IMR-90 (cell line): ENCODE measurements around the gene GK. TPM values are rescaled to one million over a fixed set of nuclear protein-coding genes. Genes with fewer than 3 reads are reported as not detected.

Source experiments
- ATAC-seq: fragments of 200-7000 bp; cut with Tn5 transposase; 2 replicates; pipeline ENCODE4 v1.9.1; 2020; ENCODE audit warnings: low read depth, mild to moderate bottlenecking, moderate library complexity
- BruUV-seq: library from RNA; stranded (reverse); fragments of 400-500 nt; replicated peaks from 2 replicates; lab custom pipeline; 2021; lab: Mats Ljungman, UMichigan
- CTCF ChIA-PET: fragments of 300-600 bp; formaldehyde crosslinking; extraction: SDS; loops from one replicate; lab custom pipeline; 2021; ENCODE audit warnings: antibody characterized with exemption; lab: Yijun Ruan, JAX
- POLR2A ChIA-PET: fragments of 300-600 bp; sonication (Branson Sonifier 250); formaldehyde crosslinking; loops from one replicate; lab custom pipeline; 2022; ENCODE audit warnings: antibody characterized with exemption; ENCODE audit not compliant: unreplicated experiment; lab: Charles Lee
- DNase-seq: peaks from one replicate; pipeline ENCODE4 v3.0.0; 2013
- H2AFZ ChIP-seq: replicated peaks from 2 replicates; pipeline ENCODE3; 2013; ENCODE audit warnings: low read length, mild to moderate bottlenecking; ENCODE audit not compliant: poor library complexity
- H2AK5ac ChIP-seq: 2 replicates; pipeline ENCODE4 v1.6.1; 2013; ENCODE audit warnings: low read depth, low read length, inconsistent platforms
- H2AK9ac ChIP-seq: replicated peaks from 2 replicates; pipeline ENCODE3; 2013; ENCODE audit warnings: mild to moderate bottlenecking, low read depth, low read length, moderate library complexity; ENCODE audit not compliant: poor library complexity
- H2BK120ac ChIP-seq: 2 replicates; pipeline ENCODE4 v1.6.1; 2013; ENCODE audit warnings: low read depth, low read length, inconsistent platforms
- H2BK15ac ChIP-seq: 3 replicates; pipeline ENCODE4 v1.6.1; 2013; ENCODE audit warnings: low read depth, low read length, inconsistent platforms
- H2BK20ac ChIP-seq: 2 replicates; pipeline ENCODE4 v1.6.1; 2013; ENCODE audit warnings: low read depth, mild to moderate bottlenecking, inconsistent platforms, low read length, moderate library complexity
- H2BK5ac ChIP-seq: 2 replicates; pipeline ENCODE4 v1.6.1; 2013; ENCODE audit warnings: mild to moderate bottlenecking, low read depth, low read length, inconsistent platforms; ENCODE audit not compliant: poor library complexity, severe bottlenecking
- H3K14ac ChIP-seq: replicated peaks from 2 replicates; pipeline ENCODE4 v1.6.1; 2013; ENCODE audit warnings: low read depth, low read length, inconsistent platforms
- H3K18ac ChIP-seq: 2 replicates; pipeline ENCODE4 v1.6.1; 2013; ENCODE audit warnings: low read depth, low read length, control low read depth
- H3K23ac ChIP-seq: 2 replicates; pipeline ENCODE4 v1.6.1; 2013; ENCODE audit warnings: low read depth, low read length, inconsistent platforms
- H3K27ac ChIP-seq: 2 replicates; pipeline ENCODE4 v1.5.1; 2013; ENCODE audit warnings: mild to moderate bottlenecking, control low read depth, low read length; ENCODE audit not compliant: insufficient read depth
- H3K27me3 ChIP-seq: 2 replicates; pipeline ENCODE4 v1.6.1; 2013; ENCODE audit warnings: low read length; ENCODE audit not compliant: control insufficient read depth, insufficient read depth
- H3K36me3 ChIP-seq: 2 replicates; pipeline ENCODE4 v1.6.1; 2013; ENCODE audit warnings: low read length, mixed read lengths; ENCODE audit not compliant: control insufficient read depth, insufficient read depth
- H3K4ac ChIP-seq: 2 replicates; pipeline ENCODE4 v1.6.1; 2013; ENCODE audit warnings: low read depth, low read length, inconsistent platforms
- H3K4me1 ChIP-seq: 2 replicates; pipeline ENCODE4 v1.6.1; 2013; ENCODE audit warnings: low read length, mixed read lengths; ENCODE audit not compliant: control insufficient read depth, insufficient read depth
- H3K4me2 ChIP-seq: 2 replicates; pipeline ENCODE4 v1.6.1; 2013; ENCODE audit warnings: low read depth, mild to moderate bottlenecking, control low read depth, low read length, moderate library complexity
- H3K4me3 ChIP-seq: 2 replicates; pipeline ENCODE4 v1.5.1; 2013; ENCODE audit warnings: low read depth, mild to moderate bottlenecking, control low read depth, low read length, moderate library complexity; ENCODE audit not compliant: insufficient read depth
- H3K56ac ChIP-seq: 2 replicates; pipeline ENCODE4 v1.6.1; 2013; ENCODE audit warnings: low read length, inconsistent platforms; ENCODE audit not compliant: insufficient read depth; ENCODE audit errors: extremely low read depth
- H3K79me1 ChIP-seq, 2 experiments: 2 replicates each; pipeline ENCODE4 v1.6.1; 2013; ENCODE audit warnings: low read length in 2 of 2, inconsistent platforms in 1 of 2, low read depth in 1 of 2
- H3K9ac ChIP-seq: 2 replicates; pipeline ENCODE4 v1.6.1; 2013; ENCODE audit warnings: low read depth, low read length, control low read depth
- H3K9me1 ChIP-seq: 2 replicates; pipeline ENCODE4 v1.6.1; 2013; ENCODE audit warnings: low read length, inconsistent platforms; ENCODE audit not compliant: insufficient read depth
- H3K9me3 ChIP-seq: 2 replicates; pipeline ENCODE4 v1.6.1; 2013; ENCODE audit warnings: low read length; ENCODE audit not compliant: control insufficient read depth, insufficient read depth
- H4K20me1 ChIP-seq: 2 replicates; pipeline ENCODE4 v1.6.1; 2013; ENCODE audit warnings: low read length, inconsistent platforms; ENCODE audit not compliant: insufficient read depth
- H4K5ac ChIP-seq: 2 replicates; pipeline ENCODE4 v1.6.1; 2013; ENCODE audit warnings: mild to moderate bottlenecking, low read depth, low read length, control low read depth
- H4K8ac ChIP-seq, 2 experiments: 2 replicates each; pipeline ENCODE4 v1.6.1; 2013; ENCODE audit warnings: low read depth in 2 of 2, low read length in 2 of 2, control low read depth in 1 of 2, inconsistent platforms in 1 of 2
- H4K91ac ChIP-seq: 2 replicates; pipeline ENCODE4 v1.6.1; 2013; ENCODE audit warnings: low read depth, low read length, inconsistent platforms; ENCODE audit not compliant: insufficient read depth
- BHLHE40 ChIP-seq: fragments of 150-350 bp; IDR thresholded peaks from 2 replicates; pipeline ENCODE4 v1.6.1; 2016; ENCODE audit warnings: mild to moderate bottlenecking, low read depth, low read length
- CEBPB ChIP-seq: IDR thresholded peaks from 2 replicates; pipeline ENCODE4 v1.6.1; 2012; ENCODE audit warnings: low read depth, low read length, improper control_type of control experiment
- CHD1 ChIP-seq: IDR thresholded peaks from 2 replicates; pipeline ENCODE4 v1.6.1; 2012; ENCODE audit warnings: low read depth, low read length, improper control_type of control experiment
- CTCF ChIP-seq: conservative IDR thresholded peaks from 2 replicates; pipeline ENCODE4 v1.5.1; 2012; ENCODE audit warnings: mild to moderate bottlenecking, low read depth, low read length, improper control_type of control experiment
- ELK1 ChIP-seq: fragments of 150-350 bp; IDR thresholded peaks from 2 replicates; pipeline ENCODE4 v1.6.1; 2016; ENCODE audit warnings: low read depth, mild to moderate bottlenecking, low read length, moderate library complexity, borderline replicate concordance
- FOS ChIP-seq: fragments of 150-350 bp; IDR thresholded peaks from 2 replicates; pipeline ENCODE4 v1.6.1; 2016; ENCODE audit warnings: low read depth, low read length
- MAFK ChIP-seq: IDR thresholded peaks from 2 replicates; pipeline ENCODE4 v1.6.1; 2012; ENCODE audit warnings: low read depth, low read length, improper control_type of control experiment
- MAZ ChIP-seq: IDR thresholded peaks from 2 replicates; pipeline ENCODE4 v1.6.1; 2012; ENCODE audit warnings: low read depth, mild to moderate bottlenecking, low read length, improper control_type of control experiment, moderate library complexity, borderline replicate concordance
- MXI1 ChIP-seq: IDR thresholded peaks from 2 replicates; pipeline ENCODE4 v1.6.1; 2012; ENCODE audit warnings: low read depth, mild to moderate bottlenecking, low read length, moderate library complexity, borderline replicate concordance
- POLR2A ChIP-seq: IDR thresholded peaks from 2 replicates; pipeline ENCODE4 v1.6.1; 2012; ENCODE audit warnings: mild to moderate bottlenecking, low read depth, low read length
- RAD21 ChIP-seq: IDR thresholded peaks from 2 replicates; pipeline ENCODE4 v1.6.1; 2012; ENCODE audit warnings: low read length, improper control_type of control experiment
- RCOR1 ChIP-seq: IDR thresholded peaks from 2 replicates; pipeline ENCODE4 v1.6.1; 2012; ENCODE audit warnings: mild to moderate bottlenecking, low read length, improper control_type of control experiment; ENCODE audit not compliant: insufficient replicate concordance
- RFX5 ChIP-seq: IDR thresholded peaks from 2 replicates; pipeline ENCODE4 v1.8.0; 2012; ENCODE audit warnings: low read depth, mild to moderate bottlenecking, low read length, moderate library complexity
- SMC3 ChIP-seq: fragments of 150-350 bp; IDR thresholded peaks from 2 replicates; pipeline ENCODE4 v1.6.1; 2016; ENCODE audit warnings: low read depth, mild to moderate bottlenecking, antibody characterized with exemption, low read length, moderate library complexity
- USF2 ChIP-seq: fragments of 150-350 bp; IDR thresholded peaks from 2 replicates; pipeline ENCODE4 v1.6.1; 2017; ENCODE audit warnings: mild to moderate bottlenecking, antibody characterized with exemption, low read length, low read depth
- WGBS, 2 experiments: methylation state at CpG; one replicate each; pipeline versions ENCODE4 v1.1.5 to v1.1.7; 2013; ENCODE audit warnings: missing lambda C conversion rate in 2 of 2; ENCODE audit not compliant: insufficient read length in 1 of 2; ENCODE audit errors: extremely low coverage in 2 of 2; 5-methylcytosine and 5-hydroxymethylcytosine counted together
- dilution Hi-C: fragments of 300-500 bp; cut with HindIII; formaldehyde crosslinking; loops from one replicate; pipeline ENCODE4 v1.14.3; 2018; ENCODE audit warnings: low sequenced_read_pairs; ENCODE audit not compliant: unreplicated experiment
- in situ Hi-C: fragments of 300-500 bp; cut with MboI; formaldehyde crosslinking; loops from 3 replicates; pipeline ENCODE4 v1.14.3; 2019; ENCODE audit warnings: low sequenced_read_pairs, inconsistent platforms, mixed read lengths
- intact Hi-C: fragments of 100-400 bp; cut with micrococcal nuclease; formaldehyde crosslinking; loops from 2 replicates; pipeline ENCODE4 v1.10.0; 2022
- polyA plus RNA-seq, 3 experiments: library from polyadenylated mRNA; depleted of rRNA; stranded (reverse); fragments of >200 nt; gene quantifications; 2 replicates each; pipeline ENCODE4 v1.2.3, GENCODE V29; 2012; ENCODE audit warnings: low replicate concordance in 1 of 3
- total RNA-seq: library from RNA; depleted of rRNA; stranded (reverse); fragments of >200 nt; gene quantifications from 2 replicates; pipeline ENCODE4 v1.2.3, GENCODE V29; 2012

Gene GK
- total and polyA plus RNA-seq, 2 of the 4 experiments (the other 2 are of a cell fraction) = 7.6 to 9.3 TPM

GRCh38 chrX:30637874-30638815 is 15.1 kb upstream of the GK start:
- Histone ChIP-seq H3K4me3 (no peak overlapping the region), H2BK5ac (no peak overlapping the region), H4K5ac (no peak overlapping the region), H4K8ac (no peak overlapping the region), H3K4ac (no peak overlapping the region), H3K27ac (no peak overlapping the region), H3K14ac (no peak overlapping the region), H3K4me1 (no peaks in the 10 kb centered on the region), H3K4me2 (no peak overlapping the region), H3K23ac (no peak overlapping the region), H3K9me1 (no peaks in the 10 kb centered on the region), H4K20me1 (no peaks in the 10 kb centered on the region), H2AK5ac (no peak overlapping the region), H2AK9ac (no peak overlapping the region), H4K91ac (no peak overlapping the region), H2BK20ac (no peak overlapping the region), H2BK120ac (no peak overlapping the region), H3K9me3 (no peaks in the 10 kb centered on the region), H3K18ac (no peak overlapping the region), H3K9ac (no peak overlapping the region), H3K79me1 (no peaks in the 10 kb centered on the region), H3K56ac (no peak overlapping the region), H3K27me3 (no peaks in the 10 kb centered on the region), H3K36me3 (no peaks in the 10 kb centered on the region), H2AFZ (no peak overlapping the region), H2BK15ac (no peak overlapping the region)
- CTCF ChIA-PET = no interaction called here
- ATAC-seq (no peak), DNase-seq (no peak)
- in situ Hi-C loops = no loop called here
- BruUV-seq = no TSS peak
- intact Hi-C loops = loop anchor here (1.0 kb wide), 1 partner anchor 75 kb away; no protein-coding TSS in a partner anchor
- dilution Hi-C loops = no loop called here
- POLR2A ChIA-PET = no interaction called here
- WGBS, 2 experiments = no CpG with 5 or more reads among the region's 8 CpGs
- TF ChIP-seq SMC3 (no peak), BHLHE40 (no peak), CTCF (no peak), CEBPB (no peak), RFX5 (no peak), MXI1 (no peak), POLR2A (no peak), CHD1 (no peak), FOS (no peak), MAFK (no peak), USF2 (no peak), RAD21 (no peak), RCOR1 (no peak), MAZ (no peak), ELK1 (no peak)
